ENCODE data around the gene PPT1. TPM values are rescaled to one million over a fixed set of nuclear protein-coding genes. Genes with fewer than 3 reads are reported as not detected.
A peak's percentile ranks its signal among the peaks of the same experiment; 100 is the strongest.

Gene PPT1
- total RNA-seq, 4 donors from 2014 or later, result 53.0 to 90.6 (median 65.7) TPM

- peaks cover 14 to 84% (median 35%) of the 10 kb centered on the region in 3 donors for H3K4me1 ChIP-seq
Observed at GRCh38 chr1:40044110-40044509, 52.9 kb downstream of the PPT1 start.

GRCh38 chr1:40042341-40042740 is 54.7 kb downstream of the PPT1 start:
- WGBS, 2 donors (ENCODE audit: low coverage in 1 of 2), result 29 to 62% methylated on average over 4 of the region's 4 CpGs
- Histone ChIP-seq H3K4me3 (peak overlapping the region; percentile 88 to 92), H3K4me1 (peaks cover 5 to 84% (median 40%) of the 10 kb centered on the region in 3 donors), H3K27me3 (no peaks in the 10 kb centered on the region), H3K36me3 (no peaks in the 10 kb centered on the region), H3K9me3 (no peaks in the 10 kb centered on the region), H3K27ac (peak overlapping the region in 3 of 4 donors; percentile 93 to 100 (median 100))
- TF ChIP-seq POLR2AphosphoS5 (IDR thresholded peaks at IDR 0.05) (no peak), POLR2A (IDR thresholded peaks at IDR 0.05) (no peak), CTCF (IDR thresholded peaks at IDR 0.05) (no peak), EP300 (IDR thresholded peaks at IDR 0.05) (no peak)
- no peak for ATAC-seq

More at GRCh38 chr1:40044110-40044509, 52.9 kb downstream of the PPT1 start:
- H3K27me3 ChIP-seq, result no peaks in the 10 kb centered on the region
- no peaks in the 10 kb centered on the region for H3K9me3 ChIP-seq
- no peak for ATAC-seq
- peak overlapping the region in 1 of 2 donors; percentile 92 for H3K4me3 ChIP-seq
- TF ChIP-seq EP300 (IDR thresholded peaks at IDR 0.05) (no peak), CTCF (IDR thresholded peaks at IDR 0.05) (no peak), POLR2A (IDR thresholded peaks at IDR 0.05) (no peak), POLR2AphosphoS5 (IDR thresholded peaks at IDR 0.05) (no peak)
- H3K27ac ChIP-seq, result peak overlapping the region in 2 of 4 donors; percentile 93 to 100
- H3K36me3 ChIP-seq, result no peaks in the 10 kb centered on the region
- 31 to 34% methylated on average over 3 of the region's 3 CpGs for WGBS, 2 donors (ENCODE audit: low coverage in 1 of 2)

GRCh38 chr1:40041466-40041838 is 55.6 kb downstream of the PPT1 start:
- Histone ChIP-seq H3K4me3 (peak overlapping the region; percentile 88 to 92), H3K27ac (peak overlapping the region; percentile 71 to 100 (median 96)), H3K9me3 (no peaks in the 10 kb centered on the region), H3K36me3 (no peaks in the 10 kb centered on the region), H3K4me1 (peaks cover 4 to 84% (median 41%) of the 10 kb centered on the region in 3 donors), H3K27me3 (no peaks in the 10 kb centered on the region)
- no peak for ATAC-seq
- no peak for TF ChIP-seq EP300 (IDR thresholded peaks at IDR 0.05)
- no peak for TF ChIP-seq CTCF (IDR thresholded peaks at IDR 0.05)
- no peak for TF ChIP-seq POLR2A (IDR thresholded peaks at IDR 0.05)
- TF ChIP-seq POLR2AphosphoS5 (IDR thresholded peaks at IDR 0.05), result no peak
- 6 to 10% methylated on average over 3 to 5 of the region's 5 CpGs for WGBS, 2 donors (ENCODE audit: low coverage in 1 of 2)

GRCh38 chr1:40040511-40041465 is 56.3 kb downstream of the PPT1 start, which contains the start of gene CAP1:
Gene CAP1, plus strand, starts transcription at chr1:40040729. Its CDS starts 18,618 bp downstream, at chr1:40059347.
- Histone ChIP-seq H3K36me3 (no peaks in the 10 kb centered on the region), H3K4me3 (peak within 1 kb of the TSS; percentile 88 to 92), H3K4me1 (peaks cover 5 to 84% (median 43%) of the 10 kb centered on the region in 3 donors), H3K27me3 (no peaks in the 10 kb centered on the region), H3K9me3 (no peaks in the 10 kb centered on the region), H3K27ac (peak within 1 kb of the TSS; percentile 93 to 100 (median 98))
- peak; percentile 95 for ATAC-seq
- 0% methylated on average over 1 to 11 of the region's 65 CpGs for WGBS, 2 donors (ENCODE audit: low coverage in 1 of 2)
- TF ChIP-seq POLR2A (IDR thresholded peaks at IDR 0.05) (no peak), CTCF (IDR thresholded peaks at IDR 0.05) (peak in 1 of 4 experiments; percentile 12), POLR2AphosphoS5 (IDR thresholded peaks at IDR 0.05) (peak; percentile 62), EP300 (IDR thresholded peaks at IDR 0.05) (no peak)

Data from gastroesophageal sphincter (tissue), 4 donors.